CD4-positive, alpha-beta T cell treated with Interleukin-17A for 1 hour (primary cell): ENCODE measurements around the gene RAD23A.
"Not testable (repeated sequence)": the region's sequence is repeated elsewhere in the genome, so short reads cannot be mapped to it uniquely, and the experiment has no call there.

Experiments
- DNase-seq: peaks from one replicate; pipeline ENCODE4 v3.0.0-alpha.2; 2020

Gene RAD23A

DNA sequence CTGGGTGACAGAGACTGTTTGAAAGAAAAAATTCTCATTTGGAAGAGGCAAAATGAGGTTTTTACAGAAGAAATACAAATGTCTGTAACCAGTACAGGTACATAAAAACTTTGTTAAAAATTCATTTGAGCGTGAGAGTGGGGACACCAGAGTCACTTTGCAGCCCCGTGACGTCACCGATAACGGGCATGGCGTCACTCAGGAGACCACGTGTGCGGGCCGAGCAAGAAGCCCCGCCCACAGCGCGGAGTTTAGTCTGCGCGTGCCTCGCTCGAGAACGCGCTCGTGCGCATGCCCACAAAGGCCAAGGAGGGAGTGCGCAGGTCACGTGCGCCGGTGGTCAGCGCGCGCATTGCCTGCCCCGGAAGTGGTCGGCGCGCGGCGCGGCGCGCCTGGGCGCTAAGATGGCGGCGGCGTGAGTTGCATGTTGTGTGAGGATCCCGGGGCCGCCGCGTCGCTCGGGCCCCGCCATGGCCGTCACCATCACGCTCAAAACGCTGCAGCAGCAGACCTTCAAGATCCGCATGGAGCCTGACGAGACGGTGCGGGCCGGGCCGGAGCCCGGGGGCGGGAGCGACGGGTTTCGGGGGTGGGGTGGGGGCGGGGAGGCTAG is at the start of gene RAD23A:
RAD23A (plus strand) TSS at position 384 of the 613 bp plus-strand sequence; CDS start at position 471, 87 bp downstream.
- DNase-seq: peak; percentile 98

GRCh38 chr19:12896460-12896859 is 49.2 kb upstream of the RAD23A start:
- DNase-seq: no peak

- no peak for DNase-seq
Observed at GRCh38 chr19:12899891-12900518, 45.7 kb upstream of the RAD23A start.

DNA sequence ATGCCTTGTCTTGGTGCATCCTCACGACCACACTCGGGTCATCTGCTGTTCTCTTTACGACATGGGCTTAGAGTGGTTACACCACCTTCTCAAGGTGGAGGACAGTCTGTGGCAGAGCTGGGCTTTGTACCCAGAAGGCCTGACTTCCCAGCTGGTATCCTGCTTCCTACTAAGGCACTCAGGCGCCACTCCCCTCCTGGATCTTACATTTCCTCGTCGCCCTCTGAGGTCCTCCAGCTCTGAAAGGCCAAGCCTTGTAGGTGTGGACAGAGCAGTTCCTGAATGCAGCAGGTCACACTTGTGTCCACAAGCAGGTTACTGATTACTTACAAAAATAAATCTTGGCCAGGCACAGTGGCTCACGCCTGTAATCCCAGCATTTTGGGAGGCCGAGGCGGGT is 38.5 kb upstream of the RAD23A start:
- DNase-seq: no peak

DNA sequence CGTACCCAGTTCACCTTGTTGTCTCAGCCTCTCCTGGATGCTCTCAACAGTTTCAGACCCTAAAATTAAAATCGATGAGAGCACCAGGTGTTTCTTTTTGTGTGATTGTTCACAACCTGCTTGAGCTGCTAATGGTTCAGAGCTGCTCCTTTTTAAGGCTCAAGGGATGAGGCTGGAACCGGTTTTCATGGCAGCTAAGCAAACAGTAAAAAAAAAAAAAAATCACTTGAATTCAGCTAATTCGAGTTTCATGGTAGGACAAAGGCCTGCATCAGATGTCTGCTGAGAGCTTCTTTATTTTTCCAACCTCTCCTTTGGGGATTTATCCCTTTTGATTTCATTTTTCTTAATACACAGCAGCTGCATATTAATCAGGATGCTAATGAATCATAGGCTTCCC is 33.1 kb upstream of the RAD23A start:
- no peak for DNase-seq

- no peak for DNase-seq
Observed at GRCh38 chr19:12913011-12913561, 32.6 kb upstream of the RAD23A start.

DNA sequence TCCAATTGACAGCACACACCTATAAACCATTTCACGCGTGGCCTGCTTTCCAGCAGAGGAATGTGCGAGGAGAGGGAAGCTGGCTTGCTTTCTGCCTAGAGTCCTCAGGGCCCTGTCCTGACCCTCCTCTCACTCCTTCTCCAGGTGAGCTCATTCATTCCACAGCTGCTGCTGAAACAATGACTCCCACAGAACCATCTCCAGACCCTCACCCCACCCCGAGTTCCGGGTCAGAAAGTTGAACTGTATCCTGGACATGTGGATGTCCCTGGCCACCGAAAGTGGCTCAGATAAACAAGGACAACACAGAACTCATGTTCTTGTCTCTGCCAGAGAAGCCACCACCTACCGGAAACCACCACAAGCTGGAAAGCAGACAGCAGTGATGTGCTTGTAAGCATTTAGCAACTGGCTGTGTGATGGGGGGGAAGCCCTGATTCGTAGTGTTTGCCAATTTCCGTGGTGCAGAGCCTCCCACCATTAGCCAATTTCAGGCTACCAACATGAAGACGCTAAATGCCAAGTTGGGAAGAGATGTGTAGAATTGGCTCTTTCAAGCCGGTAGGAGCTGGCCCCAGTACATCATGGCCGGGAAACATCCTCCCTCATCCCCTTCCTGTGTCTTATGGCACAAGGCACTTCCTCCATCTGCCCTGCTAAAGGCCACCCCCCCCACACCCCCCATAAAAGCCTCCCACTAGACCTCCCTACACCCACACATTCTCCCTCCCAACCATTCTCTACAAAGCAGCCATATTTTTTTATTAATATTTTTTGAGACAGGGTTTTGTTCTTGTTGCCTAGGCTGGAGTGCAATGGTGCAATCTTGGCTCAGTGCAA is 31.6 kb upstream of the RAD23A start:
- DNase-seq: peak; percentile 70

DNA sequence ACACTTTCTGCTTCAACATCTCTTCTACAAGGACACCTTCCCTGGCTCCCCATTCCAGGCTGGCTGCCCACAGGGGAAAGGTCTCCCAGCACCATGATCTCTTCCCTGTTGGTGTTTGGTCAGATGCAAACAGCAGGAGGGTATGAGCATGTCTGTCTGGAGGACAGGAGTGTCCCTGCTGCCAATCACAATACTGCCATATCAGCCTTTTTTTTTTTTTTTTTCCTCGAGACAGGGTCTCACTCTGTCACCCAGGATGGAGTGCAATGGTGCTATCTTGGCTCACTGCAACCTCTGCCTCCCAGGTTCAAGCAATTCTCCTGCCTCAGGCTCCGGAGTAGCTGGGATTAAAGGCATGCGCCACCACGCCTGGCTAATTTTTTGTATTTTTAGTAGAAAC is 29.8 kb upstream of the RAD23A start:
- DNase-seq: not testable (repeated sequence)

DNA sequence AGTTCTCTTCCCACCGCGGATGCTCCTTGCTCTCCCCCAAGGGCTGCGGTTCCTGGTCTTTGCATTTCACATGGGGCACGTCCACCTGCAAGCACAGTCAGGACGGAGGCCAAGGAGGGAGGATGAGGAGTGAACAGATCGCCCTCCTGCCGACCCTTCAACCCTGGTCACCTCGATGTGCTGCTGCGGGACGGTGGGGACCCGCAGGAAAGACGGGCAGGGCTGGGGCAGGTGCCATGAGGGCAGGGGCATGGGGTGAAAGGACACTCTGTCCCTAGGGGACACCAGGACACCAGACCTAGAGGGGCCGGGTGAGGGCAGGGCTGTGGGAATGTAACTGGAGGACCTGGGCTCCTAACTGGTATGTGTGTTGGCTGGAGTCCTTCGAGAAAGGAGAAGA is 27.4 kb upstream of the RAD23A start:
- DNase-seq: no peak

GRCh38 chr19:12921047-12921446 is 24.6 kb upstream of the RAD23A start:
- no peak for DNase-seq

GRCh38 chr19:12922959-12923358 is 22.7 kb upstream of the RAD23A start:
- DNase-seq: no peak

GRCh38 chr19:12924621-12925310 is 20.9 kb upstream of the RAD23A start:
- DNase-seq: no peak

DNA sequence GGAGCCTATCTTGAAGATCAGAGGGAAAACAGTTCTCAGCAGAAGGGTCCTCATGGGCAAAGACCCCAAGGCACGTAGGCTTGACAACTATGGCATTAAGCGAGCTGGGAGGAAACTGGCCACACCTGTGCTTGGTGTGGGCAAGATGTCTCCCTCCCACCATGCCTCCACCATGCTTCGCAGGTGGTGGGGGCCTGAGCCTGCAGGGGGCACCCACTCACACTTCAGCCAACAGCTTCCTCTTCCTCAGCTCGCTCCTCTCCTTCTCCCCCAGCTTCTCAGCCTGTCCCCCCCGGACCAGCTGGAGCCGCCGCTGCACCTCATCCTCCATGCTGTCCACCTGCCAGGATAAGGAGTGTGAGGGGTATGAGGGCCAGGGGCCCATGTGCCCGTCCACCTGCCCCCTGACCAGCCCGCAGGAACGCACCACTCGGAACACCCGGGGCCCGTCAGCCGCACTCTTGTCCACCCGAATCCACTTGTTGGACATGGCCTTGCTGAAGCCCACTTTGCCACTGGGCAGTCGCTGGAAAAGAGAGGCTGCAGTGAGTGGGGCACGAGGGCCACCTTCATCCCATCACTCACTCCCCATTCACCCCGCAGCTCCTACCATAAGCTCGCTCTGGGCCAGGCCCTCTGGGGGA is 15.5 kb upstream of the RAD23A start:
- DNase-seq: no peak

DNA sequence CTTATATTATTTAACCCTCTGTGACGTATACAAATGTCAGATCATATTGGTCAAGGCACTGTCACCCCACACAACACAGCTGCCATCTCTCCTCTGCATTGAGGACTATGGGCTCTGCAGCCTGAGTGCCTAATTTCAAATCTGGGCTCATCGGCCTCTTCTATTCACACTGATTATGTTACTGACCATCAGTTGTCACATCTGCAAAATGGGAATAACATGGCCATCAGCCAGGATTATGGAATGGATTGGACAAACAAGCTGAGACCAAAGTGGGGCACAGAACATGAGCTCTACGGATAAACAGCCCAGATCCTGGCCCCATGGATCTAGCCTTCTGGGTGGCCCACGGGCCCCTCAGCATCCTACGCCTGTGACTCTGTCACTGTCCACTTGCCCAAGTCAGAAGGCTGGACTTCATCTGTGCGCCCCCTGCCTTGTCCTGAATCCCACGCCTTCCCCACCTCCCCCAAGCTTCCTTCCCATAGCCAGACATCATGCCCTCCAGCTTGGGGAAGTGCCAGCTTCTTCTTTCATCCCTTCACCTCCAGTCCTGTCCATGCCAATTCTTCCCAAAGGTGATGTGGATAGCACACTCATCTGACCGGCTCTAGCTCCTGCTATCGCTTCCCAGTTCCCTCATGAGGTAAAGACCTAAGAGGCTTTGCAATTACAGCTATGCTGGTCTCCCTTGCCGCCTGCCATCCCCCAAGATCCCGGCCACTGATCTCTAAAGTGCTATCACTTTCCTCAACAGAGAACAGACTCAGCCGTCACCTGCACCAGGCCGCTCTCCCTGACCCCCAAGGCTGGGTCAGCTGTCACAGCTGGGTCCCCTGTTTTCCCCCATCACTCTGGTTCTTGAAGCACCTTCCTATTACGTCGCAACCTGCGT is 13.0 kb upstream of the RAD23A start:
- DNase-seq: no peak

DNA sequence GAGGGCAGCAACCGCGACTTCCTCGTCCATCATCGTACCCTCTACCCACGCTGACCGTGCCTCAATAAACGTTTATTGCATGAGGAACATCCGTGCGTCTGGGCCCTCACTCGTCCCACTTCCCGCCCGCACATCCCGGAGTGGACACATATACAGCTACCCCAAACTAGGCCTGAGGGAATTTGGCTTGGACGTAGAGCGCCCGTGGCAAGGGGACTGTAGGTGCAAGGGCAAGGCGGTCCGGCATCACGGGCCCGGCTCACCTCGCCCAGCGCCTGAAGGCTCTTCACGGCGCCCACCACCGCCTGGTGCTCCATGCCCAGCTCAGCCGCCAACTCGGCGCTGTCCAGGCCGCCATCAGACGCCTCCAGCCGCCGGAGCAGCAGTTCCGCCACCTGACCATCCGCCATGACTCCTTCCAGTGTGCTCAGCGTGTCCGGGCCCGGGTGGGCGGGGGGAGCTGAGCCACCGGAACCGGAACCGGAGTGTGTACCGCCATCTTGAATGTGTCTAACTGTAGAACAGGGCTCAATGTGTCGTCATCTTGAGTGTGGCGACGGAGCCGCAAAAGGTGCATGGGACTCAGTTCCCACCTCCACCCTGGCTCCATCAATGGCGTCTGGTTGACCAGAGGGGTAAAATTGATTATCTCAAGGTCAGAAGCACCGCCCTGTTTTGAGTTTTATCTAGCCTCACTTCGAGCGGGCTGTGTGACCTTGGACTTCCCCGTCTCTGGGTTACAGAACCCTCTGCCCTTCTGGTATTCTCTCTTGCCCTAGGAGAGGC is 12.2 kb upstream of the RAD23A start, which contains the start of gene FARSA:
FARSA (minus strand) TSS at position 425 of the 786 bp plus-strand sequence; CDS start at position 410, 15 bp downstream.
- DNase-seq: peak; percentile 91

DNA sequence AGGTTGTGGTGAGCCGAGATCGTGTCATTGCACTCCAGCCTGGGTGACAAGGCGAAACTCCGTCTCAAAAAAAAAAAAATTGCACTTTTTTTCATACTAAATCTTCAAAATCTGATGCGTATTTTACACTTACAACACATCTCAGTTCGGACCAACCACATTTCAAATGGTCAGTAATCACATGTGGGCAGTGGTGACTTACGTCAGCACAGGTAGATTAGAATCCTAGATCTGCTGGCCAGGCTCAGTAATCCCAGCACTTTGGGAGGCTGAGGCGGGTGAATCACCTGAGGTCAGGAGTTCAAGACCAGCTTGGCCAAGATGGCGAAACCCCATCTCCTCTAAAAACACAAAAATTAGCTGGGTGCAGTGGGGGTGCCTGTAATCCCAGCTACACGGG is 10.6 kb upstream of the RAD23A start:
- DNase-seq: no peak

GRCh38 chr19:12936582-12936981 is 9.1 kb upstream of the RAD23A start:
- no peak for DNase-seq

DNA sequence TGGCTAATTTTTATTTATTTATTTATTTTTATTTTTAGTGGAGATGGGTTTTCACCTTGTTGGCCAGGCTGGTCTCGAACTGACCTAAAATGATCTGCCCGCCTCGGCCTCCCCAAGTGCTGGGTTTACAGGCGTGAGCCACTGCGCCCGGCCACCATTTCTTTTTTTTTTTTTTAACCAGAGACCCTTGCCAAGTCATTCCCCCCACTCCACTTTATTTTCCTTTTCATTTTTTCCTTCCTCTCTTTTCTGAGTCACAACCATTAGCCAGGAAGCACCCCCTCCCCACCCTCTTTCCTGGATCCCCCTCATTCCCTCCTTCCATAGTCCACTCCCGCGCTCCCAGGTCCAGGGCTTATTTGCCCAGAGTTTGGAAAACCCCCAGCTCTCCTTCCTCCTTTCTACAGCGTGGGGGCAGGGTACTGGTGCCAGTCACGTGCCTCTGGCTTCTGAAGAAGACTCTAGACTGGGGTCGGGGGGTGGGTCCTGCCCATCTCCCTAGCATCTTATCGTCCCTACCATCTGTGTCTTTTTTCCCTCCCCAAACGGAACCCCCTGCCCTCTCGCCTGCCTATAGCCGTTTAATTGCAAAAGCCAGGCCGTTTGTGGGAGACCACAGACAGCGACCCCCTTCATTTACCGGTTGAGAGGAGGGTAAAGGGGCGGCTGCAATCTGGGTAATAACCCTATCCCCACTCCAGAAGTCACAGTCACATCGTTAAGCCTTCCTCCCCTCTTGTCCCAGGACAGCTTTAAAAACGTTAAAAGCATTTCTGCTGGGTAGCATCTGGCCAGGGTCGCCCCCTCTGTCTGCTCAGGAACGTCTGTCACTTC is 8.4 kb upstream of the RAD23A start:
- DNase-seq: no peak
